GM21528 (cell line): Measurements from ENCODE around the gene AMZ2.
"Not testable (repeated sequence)": the region's sequence is repeated elsewhere in the genome, so short reads cannot be mapped to it uniquely, and the experiment has no call there.

Source experiments
- ATAC-seq: cut with Tn5 transposase; IDR thresholded peaks from one replicate; pipeline ENCODE4 v1.9.1; 2021; ENCODE audit warnings: mild to moderate bottlenecking, moderate library complexity; ENCODE audit not compliant: unreplicated experiment, low FRiP score

Gene AMZ2

GRCh38 chr17:68219429-68219828 is 28.4 kb upstream of the AMZ2 start:
- not testable (repeated sequence) for ATAC-seq

GRCh38 chr17:68220186-68220585 is 27.7 kb upstream of the AMZ2 start:
- ATAC-seq, result not testable (repeated sequence)

- ATAC-seq, result not testable (repeated sequence)
Measured at GRCh38 chr17:68220786-68221185, 27.1 kb upstream of the AMZ2 start.

- ATAC-seq, result no peak
Measured at GRCh38 chr17:68221786-68222185, 26.1 kb upstream of the AMZ2 start.

GRCh38 chr17:68222606-68223005 is 25.2 kb upstream of the AMZ2 start:
- no peak for ATAC-seq

- not testable (repeated sequence) for ATAC-seq
Measured at GRCh38 chr17:68225055-68225454, 22.8 kb upstream of the AMZ2 start.

GRCh38 chr17:68228039-68228680 is 19.7 kb upstream of the AMZ2 start:
- ATAC-seq, result not testable (repeated sequence)

GRCh38 chr17:68228817-68229570 is 18.8 kb upstream of the AMZ2 start:
- no peak for ATAC-seq

GRCh38 chr17:68229619-68230018 is 18.2 kb upstream of the AMZ2 start:
- no peak for ATAC-seq

- ATAC-seq, result not testable (repeated sequence)
Measured at GRCh38 chr17:68231131-68231530, 16.7 kb upstream of the AMZ2 start.

GRCh38 chr17:68231541-68231940 is 16.3 kb upstream of the AMZ2 start:
- ATAC-seq, result no peak

GRCh38 chr17:68232741-68233140 is 15.1 kb upstream of the AMZ2 start:
- ATAC-seq, result not testable (repeated sequence)

- peak; percentile 27 for ATAC-seq
Measured at GRCh38 chr17:68234726-68235335, 13.0 kb upstream of the AMZ2 start.

- ATAC-seq, result not testable (repeated sequence)
Measured at GRCh38 chr17:68235336-68235791, 12.5 kb upstream of the AMZ2 start.

- peak; percentile 81 for ATAC-seq
Measured at GRCh38 chr17:68237369-68238163, 10.3 kb upstream of the AMZ2 start.

GRCh38 chr17:68238164-68238870 is 9.5 kb upstream of the AMZ2 start:
- ATAC-seq, result no peak

- no peak for ATAC-seq
Measured at GRCh38 chr17:68238871-68239253, 9.0 kb upstream of the AMZ2 start.

GRCh38 chr17:68239632-68240366 is 8.0 kb upstream of the AMZ2 start:
- ATAC-seq, result no peak

GRCh38 chr17:68246271-68247028 is 1.4 kb upstream of the AMZ2 start:
- ATAC-seq, result no peak
